GM19025 (cell line): Measurements from ENCODE around the gene PRR12.

ENCODE experiments used
- ATAC-seq: cut with Tn5 transposase; IDR thresholded peaks from one replicate; pipeline ENCODE4 v1.9.1; 2021; ENCODE audit warnings: mild to moderate bottlenecking, low read depth, moderate library complexity; ENCODE audit not compliant: unreplicated experiment

The PRR12 gene

GRCh38 chr19:49559928-49560327 is 31.1 kb upstream of the PRR12 start:
- ATAC-seq, result no peak

DNA sequence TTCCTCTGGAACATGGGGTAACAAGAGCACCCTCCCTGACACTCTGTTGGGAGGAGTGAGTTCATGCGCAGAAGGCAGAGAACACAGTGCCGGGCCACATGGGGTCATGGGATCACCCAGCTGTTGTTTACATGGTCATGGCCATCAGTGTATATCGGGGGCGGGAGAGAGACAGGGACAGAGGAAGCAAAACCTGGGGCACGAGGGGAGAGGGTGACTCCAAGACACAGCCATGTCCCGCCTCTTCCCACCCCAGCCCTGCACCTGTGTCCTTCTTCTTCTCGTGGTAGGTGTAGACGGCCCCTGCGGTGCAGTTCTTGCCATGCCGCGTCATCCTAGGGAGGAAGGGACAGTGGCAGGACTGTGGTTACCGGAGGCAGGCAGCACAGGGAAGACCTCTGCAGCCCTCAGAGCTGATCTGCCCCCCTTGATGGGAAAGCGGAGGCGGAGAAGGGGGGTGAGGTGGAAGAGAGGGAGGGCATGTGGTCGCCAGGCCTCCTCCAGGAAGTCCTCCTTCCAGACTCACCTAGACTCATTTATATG is 30.6 kb upstream of the PRR12 start:
- ATAC-seq, result no peak

DNA sequence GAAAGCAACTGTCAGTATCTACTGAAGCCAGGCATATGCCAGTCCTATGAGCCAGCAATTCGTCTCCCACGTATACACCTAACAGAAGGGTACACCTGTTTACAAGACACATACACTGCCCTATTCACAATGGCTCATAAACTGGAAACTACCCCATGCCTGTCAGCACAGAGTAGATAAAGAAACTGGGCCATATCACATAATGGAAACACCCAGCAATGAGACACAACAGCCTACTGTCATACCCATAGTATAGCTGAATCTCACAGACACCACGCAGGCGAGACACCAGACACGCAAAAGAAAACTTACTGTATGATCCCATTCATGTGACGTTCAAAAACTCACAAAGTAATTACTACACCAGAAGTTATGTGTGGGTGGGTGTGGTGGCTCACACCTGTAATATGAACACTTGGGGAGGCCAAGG is 26.4 kb upstream of the PRR12 start:
- ATAC-seq, result no peak

DNA sequence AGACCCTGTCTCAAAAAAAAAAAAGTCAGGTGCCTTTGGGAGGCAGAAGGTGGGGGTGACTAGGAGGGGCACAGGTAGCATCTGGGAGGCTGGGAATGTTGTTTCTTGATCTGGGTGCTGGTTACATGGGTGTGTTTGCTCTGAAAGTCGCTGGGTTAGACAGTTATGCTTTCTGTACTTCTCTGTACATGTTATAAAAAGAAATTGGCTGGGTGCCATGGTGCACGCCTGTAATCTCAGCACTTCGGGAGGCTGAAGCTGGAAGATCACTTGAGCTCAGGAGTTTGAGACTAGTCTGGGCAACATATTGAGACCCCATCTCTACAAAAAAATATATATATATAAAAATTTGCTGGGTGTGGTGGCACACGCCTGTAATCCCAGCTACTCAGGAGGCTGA is 25.7 kb upstream of the PRR12 start:
- no peak for ATAC-seq

DNA sequence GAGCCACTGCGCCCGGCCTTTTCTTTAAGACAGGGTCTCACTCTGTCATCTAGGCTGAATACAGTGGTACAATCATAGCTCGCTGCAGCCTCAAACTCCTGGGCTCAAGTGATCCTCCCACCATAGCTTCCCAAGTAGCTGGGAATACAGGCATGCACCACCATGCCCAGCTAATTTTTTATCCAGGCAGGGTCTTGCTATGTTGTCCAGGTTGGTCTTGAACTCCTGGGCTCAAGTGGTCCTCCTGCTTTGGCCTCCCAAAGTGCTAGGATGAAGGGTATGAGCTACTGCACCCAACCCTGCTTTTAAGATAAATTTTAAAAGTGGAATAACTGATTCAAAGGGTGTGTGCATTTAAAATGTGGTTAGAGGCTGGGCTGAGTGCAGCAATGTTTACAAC is 24.7 kb upstream of the PRR12 start:
- no peak for ATAC-seq

GRCh38 chr19:49567861-49568441 is 23.0 kb upstream of the PRR12 start:
- ATAC-seq, result no peak

DNA sequence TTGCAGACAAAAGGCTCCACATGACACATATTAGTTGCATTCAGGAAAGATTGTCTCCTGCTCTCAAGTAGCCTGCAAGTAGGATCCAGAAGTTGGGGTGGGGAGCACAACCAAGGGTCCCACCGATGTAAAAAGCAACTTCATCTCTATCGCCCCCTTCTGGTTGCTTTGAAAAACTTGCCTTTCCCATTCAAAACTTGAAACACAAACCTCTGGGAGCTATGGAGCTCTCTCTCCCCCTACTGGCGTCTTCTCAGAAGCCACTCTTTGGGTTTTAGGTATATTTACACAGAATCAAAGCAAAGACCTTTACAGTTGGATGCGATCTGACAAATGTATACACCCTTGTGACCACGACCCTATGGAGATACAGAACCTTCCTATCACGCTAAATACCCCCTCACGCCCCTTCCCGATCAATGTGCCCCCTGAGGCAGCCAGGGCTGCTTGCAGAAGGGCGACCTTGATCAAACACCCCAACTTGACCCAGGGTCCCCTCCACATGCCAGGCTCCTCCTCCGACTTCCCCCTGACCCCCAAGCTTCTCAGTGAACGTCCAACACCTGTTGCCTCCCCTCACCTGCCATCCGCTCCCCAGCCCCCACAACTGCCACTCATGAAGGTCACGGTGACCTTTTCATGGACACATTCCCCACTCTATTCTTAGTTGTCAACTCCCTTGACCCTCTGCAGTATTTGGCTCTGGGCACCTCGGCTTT is 20.7 kb upstream of the PRR12 start:
- no peak for ATAC-seq

DNA sequence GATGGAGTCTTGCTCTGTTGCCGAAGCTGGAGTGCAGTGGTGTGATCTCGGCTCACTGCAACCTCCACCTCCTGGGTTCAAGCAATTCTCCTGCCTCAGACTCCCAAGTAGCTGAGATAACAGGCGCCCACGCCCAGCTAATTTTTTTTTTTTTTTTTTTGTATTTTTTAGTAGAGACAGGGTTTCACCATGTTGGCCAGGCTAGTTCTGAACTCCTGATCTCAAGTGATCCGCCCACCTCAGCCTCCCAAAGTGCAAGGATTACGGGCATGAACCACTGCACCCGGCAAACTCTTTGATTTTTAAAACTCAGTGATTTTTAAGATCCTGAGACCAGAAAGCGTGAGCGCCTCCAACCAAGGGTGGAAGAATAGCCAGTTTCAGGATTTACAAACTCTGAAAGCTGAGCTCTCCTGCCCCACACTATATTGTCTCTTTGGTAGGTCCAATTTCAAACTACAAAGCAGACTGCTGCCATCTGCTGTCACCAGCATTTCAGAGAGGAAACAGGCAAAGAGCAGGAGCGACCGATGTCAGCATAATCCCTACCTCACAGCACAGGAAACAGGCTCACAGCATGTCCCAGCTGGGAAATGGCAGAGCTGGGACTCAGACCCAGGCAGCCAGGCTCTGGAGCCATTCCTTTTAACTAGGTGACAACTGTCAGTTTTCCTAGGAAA is 19.8 kb upstream of the PRR12 start:
- no peak for ATAC-seq

GRCh38 chr19:49573009-49573408 is 18.0 kb upstream of the PRR12 start:
- no peak for ATAC-seq

GRCh38 chr19:49573425-49573824 is 17.6 kb upstream of the PRR12 start:
- ATAC-seq, result no peak

DNA sequence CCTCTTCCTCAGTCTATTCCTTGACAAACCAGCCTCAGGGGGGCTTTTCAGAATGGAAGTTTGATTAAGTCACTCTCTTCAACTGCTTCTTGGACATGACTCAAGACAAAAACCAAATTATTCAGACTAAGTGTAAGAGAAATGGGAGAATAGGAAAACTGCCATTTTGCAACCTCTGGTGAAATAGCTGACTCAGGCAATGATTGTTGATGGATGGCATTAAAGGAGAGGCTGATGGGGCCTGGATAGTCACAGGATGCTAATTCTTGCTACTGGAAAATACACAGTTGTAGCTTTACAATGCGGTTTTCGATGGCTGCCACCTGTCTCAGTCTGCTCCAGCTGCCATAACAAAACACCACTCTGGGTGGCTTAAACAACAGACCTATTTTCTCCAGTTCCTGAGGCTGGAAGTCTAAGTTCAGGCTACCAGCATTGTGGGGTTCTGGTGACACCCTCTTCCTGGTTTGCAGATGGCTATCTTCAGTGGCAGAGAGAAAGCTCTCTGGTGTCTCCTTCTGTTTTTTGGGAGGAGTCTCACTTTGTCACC is 16.7 kb upstream of the PRR12 start:
- no peak for ATAC-seq

- no peak for ATAC-seq
Observed at GRCh38 chr19:49579193-49579592, 11.8 kb upstream of the PRR12 start.

- ATAC-seq, result no peak
Observed at GRCh38 chr19:49579947-49580263, 11.1 kb upstream of the PRR12 start.

DNA sequence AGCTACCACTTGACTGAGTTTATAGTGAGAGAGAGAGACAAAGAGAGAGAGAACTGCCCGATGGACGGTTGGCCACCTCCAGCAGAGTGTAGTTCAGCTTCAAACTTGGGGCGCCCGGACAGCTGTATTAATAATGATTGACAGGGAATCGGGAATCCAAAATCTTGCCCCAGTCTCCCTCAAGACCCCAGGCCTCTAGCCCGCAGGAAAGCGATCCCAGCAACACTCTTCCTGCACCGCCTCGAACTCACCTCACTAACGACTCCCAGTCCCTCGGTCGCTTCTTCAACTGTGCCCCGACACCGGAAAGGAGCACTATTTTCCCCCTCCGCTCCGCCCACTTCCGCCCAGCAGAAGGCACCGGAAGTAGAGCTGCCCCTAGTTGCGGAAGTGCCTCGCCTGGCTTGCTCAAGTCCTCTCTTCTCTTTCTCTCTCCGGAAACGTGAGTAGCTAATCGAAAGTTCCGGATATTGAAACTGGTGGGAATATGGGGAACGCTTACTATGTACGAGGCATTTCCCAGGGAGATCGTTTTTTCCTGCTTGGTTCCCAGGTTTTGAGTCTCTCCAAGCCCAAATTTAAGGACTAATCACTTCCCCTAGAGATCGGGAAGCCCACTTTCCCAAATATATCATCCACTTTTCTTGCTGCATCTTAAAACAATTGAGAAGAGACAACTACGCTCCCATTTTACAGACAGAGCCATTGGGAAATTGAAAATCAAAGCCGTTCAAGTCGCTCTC is 10.5 kb upstream of the PRR12 start, which contains the start of gene NOSIP:
Gene NOSIP (minus strand): TSS at position 293 of the 743 bp plus-strand sequence. CDS start 19,865 bp downstream, outside the sequence.
- ATAC-seq, result peak; percentile 78

DNA sequence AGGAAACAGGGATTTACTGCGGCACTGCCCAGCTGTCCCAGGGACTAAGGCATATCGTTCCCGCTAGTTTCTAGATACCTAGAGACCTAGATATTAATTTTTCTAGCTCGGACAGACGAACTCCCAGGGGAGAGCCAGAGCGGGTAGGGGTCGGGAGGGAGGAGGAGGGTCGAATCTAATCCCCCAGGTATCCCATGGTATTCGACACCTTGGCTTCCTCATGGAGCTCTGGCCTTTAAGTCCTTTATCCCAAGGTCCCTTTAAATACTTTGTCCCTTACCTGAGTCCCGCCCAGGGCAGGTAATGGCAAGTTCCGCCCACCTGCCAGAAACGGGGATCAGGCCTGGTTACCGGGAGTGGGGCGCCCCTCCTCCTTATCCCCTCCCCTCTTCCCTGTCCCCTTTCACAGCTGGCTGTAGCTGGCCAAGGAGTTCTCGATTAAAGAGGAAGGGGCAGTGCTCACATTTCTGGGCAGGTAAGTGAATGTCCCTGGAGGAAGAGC is 9.9 kb upstream of the PRR12 start, which contains the start of gene PRRG2:
Gene PRRG2 (plus strand): TSS at position 310 of the 502 bp plus-strand sequence. CDS start 1,904 bp downstream, outside the sequence.
- ATAC-seq, result no peak

GRCh38 chr19:49583239-49583638 is 7.7 kb upstream of the PRR12 start:
- no peak for ATAC-seq

GRCh38 chr19:49585023-49585422 is 6.0 kb upstream of the PRR12 start:
- ATAC-seq, result no peak

DNA sequence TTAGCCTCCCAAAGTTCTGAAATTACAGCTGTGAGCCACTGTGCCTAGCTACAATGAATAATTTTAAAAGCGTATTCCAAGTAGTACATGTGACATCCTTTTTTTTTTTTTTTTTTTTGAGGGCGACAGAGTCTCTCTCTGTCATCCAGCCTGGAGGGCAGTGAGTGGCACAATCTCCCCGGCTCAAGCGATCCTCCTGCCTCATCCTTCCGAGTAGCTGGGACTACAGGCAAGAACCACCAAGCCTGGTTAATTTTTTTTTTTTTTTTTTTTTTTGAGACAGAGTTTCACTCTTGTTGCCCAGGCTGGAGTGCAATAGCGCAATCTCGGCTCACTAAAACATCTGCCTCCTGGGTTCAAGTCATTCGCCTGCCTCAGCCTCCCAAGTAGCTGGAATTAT is 3.8 kb upstream of the PRR12 start:
- ATAC-seq, result no peak

GRCh38 chr19:49588365-49589122 is 2.4 kb upstream of the PRR12 start:
- ATAC-seq, result no peak

DNA sequence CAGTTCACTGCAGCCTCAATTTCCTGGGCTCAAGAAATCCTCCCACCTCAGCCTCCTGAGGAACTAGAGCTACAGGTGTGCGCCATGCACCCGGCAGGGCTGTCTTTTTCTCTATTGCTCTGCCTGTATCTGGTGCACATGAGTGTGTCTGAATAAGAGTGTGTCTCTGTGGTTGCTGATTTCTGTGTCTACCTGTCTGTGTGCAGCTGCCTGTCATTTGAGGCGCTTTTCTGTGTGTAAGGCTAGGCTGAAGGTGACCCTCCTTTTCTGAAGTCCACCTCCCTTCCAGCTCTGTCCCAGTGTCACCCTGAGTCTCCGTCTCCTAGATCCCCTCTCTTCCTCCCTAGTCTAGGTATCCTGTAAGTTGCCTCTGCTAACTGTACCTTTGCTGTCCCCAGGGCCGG is 1.5 kb upstream of the PRR12 start:
- no peak for ATAC-seq
